Lung (tissue), 12 donors: ENCODE measurements around the gene ITK. TPM values are rescaled to one million over a fixed set of nuclear protein-coding genes. Genes with fewer than 3 reads are reported as not detected.

Experiments
- ATAC-seq: fragments of 200-7000 bp; cut with Tn5 transposase; one replicate; pipeline ENCODE4 v1.9.1; 2020; ENCODE audit warnings: moderate number of reproducible peaks; ENCODE audit not compliant: insufficient read depth, low FRiP score
- DNase-seq, 3 donors: peaks; one replicate each; pipeline ENCODE4 v3.0.0-alpha.2; 2013 to 2017
- H3K27ac ChIP-seq, 2 donors: one replicate each; pipeline ENCODE4 v1.5.1; 2013; ENCODE audit warnings: mild to moderate bottlenecking in 2 of 2, moderate library complexity in 2 of 2, control low read depth in 1 of 2, inconsistent platforms in 1 of 2, low read depth in 1 of 2, low read length in 1 of 2
- H3K27me3 ChIP-seq, 3 donors: one replicate each; pipeline ENCODE4 v1.5.1; 2013; ENCODE audit warnings: low read length in 2 of 3; ENCODE audit not compliant: control insufficient read depth in 3 of 3, insufficient read depth in 3 of 3
- H3K36me3 ChIP-seq, 4 donors: one replicate each; pipeline ENCODE4 v1.5.1; 2013; ENCODE audit warnings: low read length in 4 of 4, mild to moderate bottlenecking in 1 of 4, moderate library complexity in 1 of 4; ENCODE audit not compliant: control insufficient read depth in 4 of 4, insufficient read depth in 4 of 4
- H3K4me1 ChIP-seq, 5 donors: one replicate each; pipeline ENCODE4 v1.5.1; 2013; ENCODE audit warnings: low read length in 5 of 5, mild to moderate bottlenecking in 2 of 5, moderate library complexity in 1 of 5; ENCODE audit not compliant: control insufficient read depth in 5 of 5, insufficient read depth in 5 of 5
- H3K4me3 ChIP-seq: one replicate; pipeline ENCODE4 v1.5.1; 2013; ENCODE audit warnings: mild to moderate bottlenecking, control low read depth, moderate library complexity
- H3K9ac ChIP-seq, 2 donors: one replicate each; pipeline ENCODE4 v1.5.1; 2013; ENCODE audit warnings: low read length in 2 of 2, control low read depth in 1 of 2; ENCODE audit not compliant: insufficient read depth in 1 of 2
- H3K9me3 ChIP-seq, 4 donors: one replicate each; pipeline ENCODE4 v1.5.1; 2013; ENCODE audit warnings: low read length in 3 of 4, mild to moderate bottlenecking in 1 of 4, moderate library complexity in 1 of 4; ENCODE audit not compliant: control insufficient read depth in 4 of 4, insufficient read depth in 3 of 4
- CTCF ChIP-seq: IDR thresholded peaks from 2 replicates; pipeline ENCODE4 v1.5.1; 2012; ENCODE audit warnings: mild to moderate bottlenecking; ENCODE audit errors: control extremely low read depth, extremely low read depth
- WGBS, 2 donors: extraction: QIAGEN DNeasy Blood & Tissue Kit; methylation state at CpG; one replicate each; pipeline ENCODE4 v1.1.7; 2013; 5-methylcytosine and 5-hydroxymethylcytosine counted together
- polyA plus RNA-seq, 2 donors: library from polyadenylated mRNA; stranded (reverse); fragments of 200-250 nt; gene quantifications; one replicate each; pipeline ENCODE4 v1.2.1, GENCODE V29; 2013
- total RNA-seq, 2 donors: library from RNA; depleted of rRNA in 1 of 2; stranded (reverse); fragments of >200 nt in 1 of 2; gene quantifications; one replicate each; pipeline ENCODE4 v1.2.1, GENCODE V29; 2014 to 2021
- donor health status: control.
- donor health status: control.
- donor health status: Bipolar disorder and iron deficiency.
- donor health status: healthy.
- donor health status: DM: yes; HTN: yes; CAD: no.

Gene ITK
- total and polyA plus RNA-seq, 4 donors: 0.91 to 3.4 (median 2.8) TPM

- H3K4me3 ChIP-seq: no peak overlapping the region
- no peaks in the 10 kb centered on the region for H3K36me3 ChIP-seq
- 76 to 84% methylated on average over 12 of the region's 12 CpGs for WGBS, 2 donors
- ATAC-seq (no peak), DNase-seq (no peak)
- H3K27ac ChIP-seq: no peak overlapping the region
- H3K9ac ChIP-seq: no peak overlapping the region
- H3K9me3 ChIP-seq: no peaks in the 10 kb centered on the region
- H3K4me1 ChIP-seq: peaks cover 0 to 2% (median 0%) of the 10 kb centered on the region in 5 donors
- no peak for TF ChIP-seq CTCF
- peaks cover 0 to 2% (median 0%) of the 10 kb centered on the region in 3 donors for H3K27me3 ChIP-seq
Observed at GRCh38 chr5:157186309-157187045, 5.8 kb downstream of the ITK start.

- DNase-seq (no peak), ATAC-seq (no peak)
- Histone ChIP-seq H3K27me3 (peaks cover 0 to 2% (median 0%) of the 10 kb centered on the region in 3 donors), H3K27ac (no peak overlapping the region), H3K9me3 (no peaks in the 10 kb centered on the region), H3K4me1 (peaks cover 0 to 2% (median 0%) of the 10 kb centered on the region in 5 donors), H3K4me3 (no peak overlapping the region), H3K36me3 (no peaks in the 10 kb centered on the region), H3K9ac (no peak overlapping the region)
- no peak for TF ChIP-seq CTCF
- 65 to 74% methylated on average over 5 of the region's 5 CpGs for WGBS, 2 donors
Observed at GRCh38 chr5:157187046-157187754, 6.6 kb downstream of the ITK start.

- no peaks in the 10 kb centered on the region for H3K36me3 ChIP-seq
- no peak overlapping the region for H3K27ac ChIP-seq
- peaks cover 0 to 2% (median 0%) of the 10 kb centered on the region in 5 donors for H3K4me1 ChIP-seq
- H3K9ac ChIP-seq: no peak overlapping the region
- TF ChIP-seq CTCF: no peak
- H3K9me3 ChIP-seq: no peaks in the 10 kb centered on the region
- DNase-seq: no peak
- H3K27me3 ChIP-seq: peaks cover 0 to 2% (median 0%) of the 10 kb centered on the region in 3 donors
- ATAC-seq: no peak
- no peak overlapping the region for H3K4me3 ChIP-seq
Observed at GRCh38 chr5:157188270-157188669, 7.6 kb downstream of the ITK start.
